Measurements from ENCODE around the gene RYR2.

- TF ChIP-seq, protein P1, sequence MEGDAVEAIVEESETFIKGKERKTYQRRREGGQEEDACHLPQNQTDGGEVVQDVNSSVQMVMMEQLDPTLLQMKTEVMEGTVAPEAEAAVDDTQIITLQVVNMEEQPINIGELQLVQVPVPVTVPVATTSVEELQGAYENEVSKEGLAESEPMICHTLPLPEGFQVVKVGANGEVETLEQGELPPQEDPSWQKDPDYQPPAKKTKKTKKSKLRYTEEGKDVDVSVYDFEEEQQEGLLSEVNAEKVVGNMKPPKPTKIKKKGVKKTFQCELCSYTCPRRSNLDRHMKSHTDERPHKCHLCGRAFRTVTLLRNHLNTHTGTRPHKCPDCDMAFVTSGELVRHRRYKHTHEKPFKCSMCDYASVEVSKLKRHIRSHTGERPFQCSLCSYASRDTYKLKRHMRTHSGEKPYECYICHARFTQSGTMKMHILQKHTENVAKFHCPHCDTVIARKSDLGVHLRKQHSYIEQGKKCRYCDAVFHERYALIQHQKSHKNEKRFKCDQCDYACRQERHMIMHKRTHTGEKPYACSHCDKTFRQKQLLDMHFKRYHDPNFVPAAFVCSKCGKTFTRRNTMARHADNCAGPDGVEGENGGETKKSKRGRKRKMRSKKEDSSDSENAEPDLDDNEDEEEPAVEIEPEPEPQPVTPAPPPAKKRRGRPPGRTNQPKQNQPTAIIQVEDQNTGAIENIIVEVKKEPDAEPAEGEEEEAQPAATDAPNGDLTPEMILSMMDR (IDR thresholded peaks at IDR 0.05), result no peak
- TF ChIP-seq EP300 (IDR thresholded peaks at IDR 0.05; ENCODE audit: low read depth), result no peak
- no peak for TF ChIP-seq POLR2A (IDR thresholded peaks at IDR 0.05)
Measured at GRCh38 chr1:236998546-236998945, 43.4 kb upstream of the RYR2 start.
